Activated CD4-positive, alpha-beta memory T cell treated with anti-CD3 and anti-CD28 coated beads, Interleukin-2, amount 10 ng/mL, durations not matched to agents 7 days and 5 days (primary cell): ENCODE data around the gene FA2H. TPM values are rescaled to one million over a fixed set of nuclear protein-coding genes. Genes with fewer than 3 reads are reported as not detected.
"Not testable (repeated sequence)": the region's sequence is repeated elsewhere in the genome, so short reads cannot be mapped to it uniquely, and the experiment has no call there.

Experiments used
- CTCF ChIA-PET: fragments of 350-600 bp; sonication (Branson Sonifier 250); formaldehyde crosslinking; loops from one replicate; lab custom pipeline; 2021; ENCODE audit warnings: antibody characterized with exemption, inconsistent platforms; lab: Charles Lee
- POLR2A ChIA-PET: fragments of 350-600 bp; sonication (Branson Sonifier 250); formaldehyde crosslinking; loops from one replicate; lab custom pipeline; 2021; ENCODE audit warnings: antibody characterized with exemption; lab: Charles Lee
- DNase-seq: peaks from one replicate; pipeline ENCODE4 v3.0.0-alpha.2; 2020
- H3K27ac Mint-ChIP-seq: one replicate; pipeline ENCODE4 v1.8.0; 2021; ENCODE audit warnings: mild to moderate bottlenecking, mixed read lengths
- H3K27me3 Mint-ChIP-seq: one replicate; pipeline ENCODE4 v1.8.0; 2021; ENCODE audit warnings: mixed read lengths
- H3K36me3 Mint-ChIP-seq: one replicate; pipeline ENCODE4 v1.8.0; 2021; ENCODE audit warnings: low read depth, mixed read lengths
- H3K4me1 Mint-ChIP-seq: one replicate; pipeline ENCODE4 v1.8.0; 2021; ENCODE audit warnings: mixed read lengths
- H3K4me3 Mint-ChIP-seq: one replicate; pipeline ENCODE4 v1.8.0; 2021; ENCODE audit warnings: mild to moderate bottlenecking, mixed read lengths
- H3K9me3 Mint-ChIP-seq: one replicate; pipeline ENCODE4 v1.8.0; 2021; ENCODE audit warnings: mixed read lengths
- total RNA-seq, 2 experiments: library from RNA; stranded (reverse); gene quantifications; one replicate each; pipeline ENCODE4 v1.2.3, GENCODE V29; 2021

Gene FA2H, protein sequence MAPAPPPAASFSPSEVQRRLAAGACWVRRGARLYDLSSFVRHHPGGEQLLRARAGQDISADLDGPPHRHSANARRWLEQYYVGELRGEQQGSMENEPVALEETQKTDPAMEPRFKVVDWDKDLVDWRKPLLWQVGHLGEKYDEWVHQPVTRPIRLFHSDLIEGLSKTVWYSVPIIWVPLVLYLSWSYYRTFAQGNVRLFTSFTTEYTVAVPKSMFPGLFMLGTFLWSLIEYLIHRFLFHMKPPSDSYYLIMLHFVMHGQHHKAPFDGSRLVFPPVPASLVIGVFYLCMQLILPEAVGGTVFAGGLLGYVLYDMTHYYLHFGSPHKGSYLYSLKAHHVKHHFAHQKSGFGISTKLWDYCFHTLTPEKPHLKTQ
- 1 to 10 TPM in 1 of 2 experiments, under 1 TPM in 1; 0.50 to 1.1 TPM for total RNA-seq

DNA sequence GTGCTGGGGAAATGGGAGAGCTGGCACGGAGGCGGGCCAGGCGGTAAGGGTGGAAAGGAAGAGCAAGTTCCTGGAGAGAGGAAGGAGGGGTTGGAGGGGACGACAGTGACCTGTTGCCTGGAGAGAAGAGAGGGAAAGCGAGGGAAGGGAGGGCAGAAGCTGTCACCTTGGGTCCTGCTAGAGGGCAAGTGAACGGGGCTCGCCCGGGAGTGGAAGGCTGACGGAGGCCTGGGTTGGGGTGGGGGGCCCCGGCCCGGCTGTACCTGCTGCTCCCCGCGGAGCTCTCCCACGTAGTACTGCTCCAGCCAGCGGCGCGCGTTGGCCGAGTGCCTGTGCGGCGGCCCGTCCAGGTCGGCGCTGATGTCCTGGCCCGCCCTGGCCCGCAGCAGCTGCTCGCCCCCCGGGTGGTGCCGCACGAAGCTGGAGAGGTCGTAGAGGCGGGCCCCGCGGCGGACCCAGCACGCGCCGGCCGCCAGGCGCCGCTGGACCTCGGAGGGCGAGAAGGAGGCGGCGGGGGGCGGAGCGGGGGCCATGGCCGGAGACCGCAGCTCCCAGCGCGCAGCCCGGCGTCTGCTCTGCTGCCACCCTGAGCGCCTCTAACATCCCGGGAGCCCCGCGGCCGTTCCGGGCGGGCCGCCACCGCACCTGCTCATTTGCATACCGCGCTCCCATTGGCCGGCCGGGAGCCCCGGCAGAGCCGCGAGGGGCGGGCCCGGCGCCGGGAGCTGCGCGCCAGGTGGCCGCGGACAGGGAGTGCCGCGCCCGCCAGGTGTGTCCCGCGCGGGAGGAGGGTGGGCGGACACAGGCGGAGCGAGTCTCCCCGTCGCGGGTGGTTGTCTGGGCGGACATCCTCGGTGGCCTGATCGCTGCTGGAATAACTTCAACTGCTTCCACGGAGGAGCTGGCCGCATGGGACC, at the start of gene FA2H:
Gene FA2H, minus strand, starts transcription at position 598 of the 917 bp plus-strand sequence. Its CDS starts 65 bp downstream, at position 533.
- peak within 1 kb of the TSS; percentile 55 for H3K4me3 Mint-ChIP-seq
- H3K4me1 Mint-ChIP-seq, result peaks cover 19% of the 10 kb centered on the region
- H3K9me3 Mint-ChIP-seq, result no peaks in the 10 kb centered on the region
- CTCF ChIA-PET, result interaction anchor here (0.6 to 1.2 kb wide), 5 partner anchors 9 to 667 kb away, joined by 3 to 4 read pairs (median 3); no protein-coding TSS in a partner anchor
- H3K36me3 Mint-ChIP-seq, result no peaks in the 10 kb centered on the region
- H3K27ac Mint-ChIP-seq, result no peak within 1 kb of the TSS
- peaks cover 35% of the 10 kb centered on the region for H3K27me3 Mint-ChIP-seq
- DNase-seq, result peak; percentile 72
- POLR2A ChIA-PET, result interaction anchor here (0.9 to 1.3 kb wide), 3 partner anchors 44 to 89 kb away, joined by 3 to 4 read pairs (median 3); partner anchors contain the start of gene MLKL

DNA sequence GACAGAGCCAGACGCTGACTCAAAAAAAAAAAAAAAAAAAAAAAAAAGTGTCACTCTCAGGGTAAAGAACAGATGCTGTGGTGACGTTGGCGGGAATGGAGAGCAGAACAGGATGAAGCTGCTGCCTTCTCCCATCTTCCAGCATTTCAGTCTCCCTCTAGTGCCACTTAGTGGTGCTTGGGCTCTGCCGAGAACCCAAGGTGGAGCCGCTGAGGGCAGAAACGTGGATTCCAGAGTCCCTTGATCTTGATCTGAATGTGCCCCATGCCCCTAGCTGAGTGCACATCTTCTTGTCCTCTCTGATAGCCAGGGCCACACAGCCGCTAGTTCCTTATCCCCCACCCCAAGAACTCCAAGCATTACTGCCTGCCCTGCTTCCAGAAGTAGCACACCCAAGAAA, 43.2 kb upstream of the FA2H start:
- POLR2A ChIA-PET, result no interaction called here

DNA sequence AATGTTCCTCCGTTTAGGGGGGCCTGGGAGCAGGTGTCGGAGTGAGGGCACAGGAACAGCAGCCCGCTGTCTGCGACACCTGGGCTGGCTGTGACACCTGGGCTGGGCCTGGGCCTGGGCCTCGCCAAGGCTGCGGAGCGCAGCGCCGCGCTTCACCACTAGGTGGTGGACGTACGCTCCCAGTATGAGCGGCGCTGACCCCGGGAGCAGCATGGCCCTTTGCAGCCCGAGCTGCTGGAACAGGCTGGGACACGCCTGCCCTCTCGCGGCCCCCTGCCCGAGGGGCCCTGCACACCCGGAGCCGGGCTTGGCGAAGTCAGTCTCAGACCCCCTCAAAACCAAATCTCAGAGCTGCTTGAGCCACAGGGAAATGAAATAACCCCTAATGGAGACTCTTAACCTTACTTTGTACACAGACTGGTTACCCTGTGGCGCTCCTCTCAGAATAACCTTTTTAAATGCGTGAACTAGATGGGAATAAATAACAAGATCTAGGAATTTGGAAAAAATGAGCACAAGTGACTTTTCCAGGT, 38.6 kb upstream of the FA2H start:
- POLR2A ChIA-PET, result interaction anchor here (1.2 kb wide), 1 partner anchor 298 kb away, joined by 3 read pairs; no protein-coding TSS in a partner anchor
- CTCF ChIA-PET, result interaction anchor here (0.6 to 4.1 kb wide), 12 partner anchors 9 to 299 kb away, joined by 3 to 24 read pairs (median 4); no protein-coding TSS in a partner anchor
- H3K4me3 Mint-ChIP-seq, result no peak overlapping the region
- H3K4me1 Mint-ChIP-seq, result no peaks in the 10 kb centered on the region
- peak; percentile 72 for DNase-seq
- no peak overlapping the region for H3K27ac Mint-ChIP-seq
- peaks cover 3% of the 10 kb centered on the region for H3K27me3 Mint-ChIP-seq
- H3K9me3 Mint-ChIP-seq, result no peaks in the 10 kb centered on the region
- H3K36me3 Mint-ChIP-seq, result no peaks in the 10 kb centered on the region

More for the DNA sequence above, 43.2 kb upstream of the FA2H start:
- CTCF ChIA-PET, result no interaction called here
- Mint-ChIP-seq H3K4me1 (no peaks in the 10 kb centered on the region), H3K36me3 (no peaks in the 10 kb centered on the region), H3K27ac (no peak overlapping the region), H3K27me3 (peaks cover 26% of the 10 kb centered on the region), H3K9me3 (no peaks in the 10 kb centered on the region), H3K4me3 (no peak overlapping the region)
- no peak for DNase-seq

DNA sequence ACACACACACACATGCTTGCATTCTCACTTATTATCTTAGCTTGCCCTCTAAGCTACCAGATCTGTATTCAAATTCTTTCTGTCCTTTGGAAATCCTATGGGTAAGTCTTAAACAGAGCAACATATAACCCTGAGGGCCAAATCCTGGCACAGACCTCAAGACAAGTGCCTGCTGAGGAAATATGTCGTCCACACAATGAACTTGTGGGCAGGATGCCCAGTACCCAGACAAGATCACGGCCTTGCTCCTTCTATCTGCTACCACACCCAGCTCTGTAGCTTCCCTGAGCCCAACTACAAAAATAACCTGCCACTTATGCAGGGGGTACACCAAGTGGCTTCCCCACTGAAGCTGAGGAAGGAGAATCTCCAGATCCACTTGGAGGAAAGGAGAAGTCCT, 37.3 kb upstream of the FA2H start:
- POLR2A ChIA-PET, result no interaction called here
- Mint-ChIP-seq H3K4me1 (no peaks in the 10 kb centered on the region), H3K36me3 (no peaks in the 10 kb centered on the region), H3K27me3 (peaks cover 3% of the 10 kb centered on the region), H3K4me3 (no peak overlapping the region), H3K27ac (no peak overlapping the region), H3K9me3 (no peaks in the 10 kb centered on the region)
- DNase-seq, result no peak
- CTCF ChIA-PET, result interaction anchor here (1.8 to 4.1 kb wide), 4 partner anchors 29 to 300 kb away, joined by 6 to 24 read pairs (median 13); no protein-coding TSS in a partner anchor

DNA sequence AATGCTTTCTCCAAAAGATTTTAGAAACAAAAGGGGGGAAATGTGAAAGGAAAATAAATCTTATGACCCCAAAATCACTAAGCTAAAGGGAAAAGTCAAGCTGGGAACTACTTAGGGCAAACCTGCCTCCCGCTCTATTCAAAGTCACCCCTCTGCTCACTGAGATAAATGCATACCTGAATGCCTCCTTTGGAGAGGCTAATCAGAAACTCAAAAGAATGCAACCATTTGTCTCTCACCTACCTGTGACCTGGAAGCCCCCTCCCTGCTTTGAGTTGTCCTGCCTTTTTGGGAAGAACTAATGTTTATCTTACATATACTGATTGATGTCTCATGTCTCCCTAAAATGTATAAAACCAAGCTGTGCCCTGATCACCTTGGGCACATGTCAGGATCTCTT, 36.6 kb upstream of the FA2H start:
- H3K9me3 Mint-ChIP-seq, H3K27me3 Mint-ChIP-seq, DNase-seq, POLR2A ChIA-PET, H3K4me1 Mint-ChIP-seq, H3K4me3 Mint-ChIP-seq, H3K27ac Mint-ChIP-seq, H3K36me3 Mint-ChIP-seq: not testable (repeated sequence)
- CTCF ChIA-PET, result interaction anchor here (0.9 to 3.3 kb wide), 2 partner anchors 51 to 300 kb away, joined by 5 to 24 read pairs; no protein-coding TSS in a partner anchor

DNA sequence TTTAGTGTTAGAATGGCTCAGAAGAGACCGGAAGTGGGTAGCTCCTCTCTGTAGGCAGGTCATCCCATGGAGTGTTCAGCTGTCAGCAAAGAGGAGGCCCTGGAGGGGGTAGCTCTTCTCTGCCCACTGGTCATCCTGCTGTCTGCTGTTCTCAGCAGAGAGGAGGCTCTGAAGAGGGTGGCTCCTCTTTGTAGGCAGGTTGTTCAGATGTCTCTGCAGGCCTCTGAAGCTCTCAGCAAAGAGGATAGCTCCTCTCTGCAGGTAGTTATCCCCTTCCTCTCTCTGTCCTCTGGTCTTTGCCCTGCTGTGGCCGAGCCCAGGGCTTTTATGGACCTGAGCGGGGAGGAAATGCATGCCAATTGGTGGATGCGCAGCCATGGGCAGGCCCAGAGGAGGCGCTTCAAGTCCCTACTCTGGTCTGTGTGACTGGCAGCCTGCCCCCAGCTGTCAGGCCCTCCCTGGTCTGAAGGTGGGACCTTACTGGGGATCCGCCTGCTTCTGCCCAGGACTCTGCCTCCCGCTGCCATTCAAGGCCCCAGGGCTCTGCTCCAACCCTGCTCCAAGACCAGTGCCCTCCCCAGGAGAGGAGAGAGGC, 32.5 kb upstream of the FA2H start:
- H3K9me3 Mint-ChIP-seq, result peaks cover 2% of the 10 kb centered on the region
- H3K27me3 Mint-ChIP-seq, result peaks cover 23% of the 10 kb centered on the region
- ChIA-PET CTCF (no interaction called here), POLR2A (no interaction called here)
- H3K4me3 Mint-ChIP-seq, result no peak overlapping the region
- H3K36me3 Mint-ChIP-seq, result no peaks in the 10 kb centered on the region
- no peaks in the 10 kb centered on the region for H3K4me1 Mint-ChIP-seq
- no peak for DNase-seq
- H3K27ac Mint-ChIP-seq, result no peak overlapping the region

DNA sequence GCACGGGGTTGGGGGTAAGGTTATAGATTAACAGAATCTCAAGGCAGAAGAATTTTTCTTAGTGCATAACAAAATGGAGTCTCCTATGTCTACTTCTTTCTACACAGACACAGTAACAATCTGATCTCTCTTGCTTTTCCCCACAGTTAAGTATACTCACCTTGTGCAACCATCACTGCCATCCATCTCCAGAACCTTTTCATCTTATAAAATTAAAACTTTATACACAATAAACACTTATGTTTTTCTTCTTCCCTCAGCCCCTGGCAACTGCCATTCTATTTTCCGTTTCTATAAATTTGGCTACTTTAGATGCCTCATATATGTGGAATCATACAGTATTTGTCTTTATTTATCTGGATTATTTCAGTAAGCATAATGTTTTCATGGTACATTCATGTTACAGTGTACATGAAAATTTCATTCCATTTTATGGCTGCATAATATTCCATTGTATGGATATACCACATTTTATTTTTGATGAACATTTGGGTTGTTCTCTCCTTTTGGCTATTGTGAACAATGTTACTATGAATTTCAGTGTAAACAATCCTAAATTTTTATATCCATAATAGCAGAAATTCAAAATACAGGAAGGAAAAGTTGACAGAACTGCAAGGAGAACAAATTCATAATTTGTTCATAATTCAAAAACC, 25.7 kb upstream of the FA2H start:
- Mint-ChIP-seq H3K4me1 (no peaks in the 10 kb centered on the region), H3K4me3 (no peak overlapping the region), H3K9me3 (peaks cover 2% of the 10 kb centered on the region), H3K36me3 (no peaks in the 10 kb centered on the region), H3K27ac (no peak overlapping the region), H3K27me3 (peaks cover 52% of the 10 kb centered on the region)
- ChIA-PET CTCF (no interaction called here), POLR2A (no interaction called here)
- DNase-seq, result no peak

DNA sequence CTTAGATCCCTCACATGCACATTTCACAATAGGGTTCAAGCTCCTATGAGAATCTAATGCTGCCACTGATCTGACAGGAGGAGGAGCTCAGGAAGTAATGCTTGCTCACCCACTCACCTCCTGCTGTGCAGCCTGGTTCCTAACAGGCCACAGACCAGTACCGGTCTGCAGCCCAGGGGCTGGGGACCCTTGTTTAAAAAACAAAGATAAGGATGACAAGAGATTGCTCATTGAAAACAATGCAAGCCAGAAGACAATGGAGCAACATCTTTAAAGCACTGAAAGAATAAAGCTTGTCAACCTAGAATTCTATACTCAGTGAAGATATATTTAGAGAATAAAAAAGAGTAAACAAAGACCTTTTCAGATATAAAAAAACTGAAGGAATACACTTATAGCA, 22.8 kb upstream of the FA2H start:
- ChIA-PET CTCF (no interaction called here), POLR2A (no interaction called here)
- Mint-ChIP-seq H3K36me3 (no peaks in the 10 kb centered on the region), H3K27ac (no peak overlapping the region), H3K9me3 (no peaks in the 10 kb centered on the region), H3K27me3 (peaks cover 42% of the 10 kb centered on the region), H3K4me3 (no peak overlapping the region), H3K4me1 (no peaks in the 10 kb centered on the region)
- DNase-seq, result no peak

DNA sequence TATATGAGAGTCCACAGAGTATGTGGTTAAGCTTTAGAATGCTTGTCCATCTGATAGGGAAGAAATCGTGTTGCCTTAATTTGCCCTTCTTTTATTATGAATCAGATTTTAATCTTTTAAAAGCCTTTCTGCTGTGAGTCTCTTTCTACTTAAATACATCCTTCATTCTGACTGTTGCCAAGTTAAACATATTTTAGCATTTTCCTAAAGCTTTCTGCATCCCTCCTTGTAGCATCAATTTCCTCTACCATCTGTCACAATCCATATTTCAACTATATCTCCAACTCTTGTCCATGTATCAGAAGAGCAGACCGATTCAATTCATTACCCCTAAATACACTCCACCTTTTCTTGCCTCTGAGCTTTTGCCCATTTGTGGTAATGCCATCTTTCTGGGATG, 20.5 kb upstream of the FA2H start:
- peaks cover 30% of the 10 kb centered on the region for H3K27me3 Mint-ChIP-seq
- no peak overlapping the region for H3K27ac Mint-ChIP-seq
- CTCF ChIA-PET, result no interaction called here
- no peak overlapping the region for H3K4me3 Mint-ChIP-seq
- no peaks in the 10 kb centered on the region for H3K9me3 Mint-ChIP-seq
- H3K4me1 Mint-ChIP-seq, result no peaks in the 10 kb centered on the region
- no peaks in the 10 kb centered on the region for H3K36me3 Mint-ChIP-seq
- POLR2A ChIA-PET, result no interaction called here
- no peak for DNase-seq

DNA sequence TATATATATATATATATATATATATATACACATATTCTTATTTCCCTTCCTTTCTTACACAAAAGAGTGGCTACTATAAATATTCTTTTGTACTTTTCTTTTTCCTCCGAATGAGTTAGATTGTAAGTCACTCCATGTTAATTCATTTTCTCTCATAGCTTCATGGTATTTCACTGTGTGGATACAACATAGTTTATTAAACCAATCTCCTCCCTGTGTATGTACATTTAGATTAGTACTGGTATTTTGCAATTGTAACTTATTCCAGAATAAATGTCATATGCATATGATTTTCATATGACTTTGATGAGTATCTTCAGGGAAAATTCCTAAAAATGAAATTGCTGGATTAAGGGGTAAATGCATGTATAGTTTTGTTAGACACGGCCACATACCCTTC, 20.0 kb upstream of the FA2H start:
- Mint-ChIP-seq H3K4me3 (no peak overlapping the region), H3K36me3 (no peaks in the 10 kb centered on the region), H3K27ac (no peak overlapping the region), H3K27me3 (peaks cover 30% of the 10 kb centered on the region), H3K9me3 (no peaks in the 10 kb centered on the region), H3K4me1 (no peaks in the 10 kb centered on the region)
- CTCF ChIA-PET, result no interaction called here
- DNase-seq, result no peak
- POLR2A ChIA-PET, result no interaction called here

DNA sequence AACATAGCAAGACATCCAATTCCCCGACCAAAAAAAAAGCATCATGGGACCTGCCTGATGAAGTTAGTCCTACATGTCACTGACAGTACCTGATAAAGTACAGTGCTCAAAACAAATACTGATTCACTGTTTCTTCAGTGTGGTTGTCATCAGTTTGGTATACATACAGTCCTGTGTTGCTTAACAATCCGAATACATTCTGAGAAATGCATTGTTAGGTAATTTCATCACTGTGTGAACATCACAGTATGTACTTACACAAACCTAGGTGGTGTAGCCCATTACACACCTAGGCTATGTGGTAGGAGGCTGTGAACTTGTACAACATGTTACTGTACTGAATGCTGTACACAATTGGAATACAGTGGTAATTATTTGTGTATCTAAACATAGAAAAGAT, 19.0 kb upstream of the FA2H start:
- Mint-ChIP-seq H3K27me3 (peaks cover 31% of the 10 kb centered on the region), H3K27ac (no peak overlapping the region), H3K36me3 (no peaks in the 10 kb centered on the region), H3K4me3 (no peak overlapping the region), H3K9me3 (no peaks in the 10 kb centered on the region), H3K4me1 (no peaks in the 10 kb centered on the region)
- DNase-seq, result no peak
- POLR2A ChIA-PET, result no interaction called here
- CTCF ChIA-PET, result no interaction called here

DNA sequence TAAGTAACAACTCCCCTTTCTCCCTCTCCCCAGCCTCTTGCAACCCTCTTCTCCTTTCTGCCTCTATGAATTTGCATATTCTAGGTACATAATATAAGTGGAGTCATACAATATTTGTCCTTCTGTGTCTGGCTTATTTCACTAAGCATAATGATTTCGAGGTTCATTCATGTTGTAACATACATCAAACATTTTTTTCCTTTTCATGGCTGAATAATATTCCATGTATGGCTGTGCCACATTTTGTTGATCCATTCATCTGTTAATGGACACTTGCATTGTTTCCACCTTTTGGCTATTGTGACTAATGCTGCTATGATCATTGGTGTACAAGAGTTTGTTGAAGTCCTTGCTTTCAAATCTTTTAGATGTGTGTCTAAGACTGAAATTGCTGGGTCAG, 17.6 kb upstream of the FA2H start:
- Mint-ChIP-seq H3K27ac (no peak overlapping the region), H3K36me3 (no peaks in the 10 kb centered on the region), H3K9me3 (no peaks in the 10 kb centered on the region), H3K4me1 (no peaks in the 10 kb centered on the region), H3K4me3 (no peak overlapping the region), H3K27me3 (peaks cover 28% of the 10 kb centered on the region)
- ChIA-PET CTCF (no interaction called here), POLR2A (no interaction called here)
- DNase-seq, result no peak
